Breast epithelium (tissue), 3 donors: Measurements from ENCODE around the gene AFAP1.

Experiments used
- CTCF ChIP-seq, 3 donors: fragments of 450-650 bp; IDR thresholded peaks; one replicate each; pipeline ENCODE4 v1.5.1; 2016 to 2017; ENCODE audit warnings: antibody characterized with exemption in 3 of 3, mild to moderate bottlenecking in 3 of 3, moderate library complexity in 3 of 3
- POLR2A ChIP-seq: fragments of 450-650 bp; IDR thresholded peaks from one replicate; pipeline ENCODE4 v1.6.1; 2016; ENCODE audit warnings: antibody characterized with exemption, mild to moderate bottlenecking, moderate library complexity
- POLR2AphosphoS5 ChIP-seq, 3 donors: sonication (generic); formaldehyde crosslinking; IDR thresholded peaks; one replicate each; pipeline ENCODE4 v1.6.1; 2017; ENCODE audit warnings: antibody characterized with exemption in 3 of 3

GRCh38 chr4:7908668-7909067 lies 31.0 kb downstream of the AFAP1 start:
- TF ChIP-seq CTCF (IDR thresholded peaks at IDR 0.05) (no peak), POLR2AphosphoS5 (IDR thresholded peaks at IDR 0.05) (no peak), POLR2A (no peak)
